Endothelial cell of umbilical vein (primary cell): ENCODE results near the gene SRRM2. TPM values are rescaled to one million over a fixed set of nuclear protein-coding genes. Genes with fewer than 3 reads are reported as not detected.

ENCODE experiments used
- BruUV-seq: library from RNA; stranded (reverse); fragments of 400-500 nt; replicated peaks from 2 replicates; lab custom pipeline; 2021; lab: Mats Ljungman, UMichigan
- CTCF ChIA-PET: fragments of 300-600, 350-600 bp; sonication (Branson Sonifier 250); formaldehyde crosslinking; loops from one replicate; lab custom pipeline; 2021; ENCODE audit warnings: antibody characterized with exemption, inconsistent platforms; lab: Charles Lee
- POLR2A ChIA-PET: fragments of 300-600, 350-600 bp; sonication (Branson Sonifier 250); formaldehyde crosslinking; loops from one replicate; lab custom pipeline; 2021; ENCODE audit warnings: antibody characterized with exemption, inconsistent platforms; lab: Charles Lee
- DNase-seq: peaks from one replicate; pipeline ENCODE4 v3.0.0-alpha.2; 2011; ENCODE audit warnings: low read depth, low spot score
- FAIRE-seq: peaks from 2 replicates; lab custom pipeline; 2011; peaks lifted over from hg19 to GRCh38; lab: Jason Lieb, UNC
- H2AFZ ChIP-seq: 2 replicates; pipeline ENCODE4 v1.6.0; 2012; ENCODE audit warnings: low read depth, low read length, control low read depth, inconsistent platforms
- H3K27ac ChIP-seq: 2 replicates; pipeline ENCODE4 v1.5.1; 2011; ENCODE audit warnings: low read depth, mild to moderate bottlenecking, control low read depth, low read length, moderate library complexity; ENCODE audit not compliant: insufficient read depth
- H3K27me3 ChIP-seq, 2 experiments: 2 replicates each; pipeline versions ENCODE4 v1.6.0 to v1.6.1; 2011; ENCODE audit warnings: low read length in 2 of 2, mixed read lengths in 1 of 2; ENCODE audit not compliant: control insufficient read depth in 2 of 2, insufficient read depth in 2 of 2
- H3K36me3 ChIP-seq, 2 experiments: 2 replicates in 1 of 2; 3 replicates in 1 of 2; pipeline ENCODE4 v1.5.1; 2011; ENCODE audit warnings: low read length in 2 of 2, mild to moderate bottlenecking in 1 of 2, moderate library complexity in 1 of 2; ENCODE audit not compliant: control insufficient read depth in 2 of 2, insufficient read depth in 2 of 2; ENCODE audit errors: extremely low read depth in 1 of 2
- H3K4me1 ChIP-seq: 3 replicates; pipeline ENCODE4 v1.5.1; 2011; ENCODE audit warnings: mild to moderate bottlenecking, low read length; ENCODE audit not compliant: control insufficient read depth, insufficient read depth; ENCODE audit errors: extremely low read depth
- H3K4me2 ChIP-seq: 2 replicates; pipeline ENCODE4 v1.6.1; 2011; ENCODE audit warnings: low read length, control low read depth, mixed read lengths; ENCODE audit not compliant: insufficient read depth
- H3K4me3 ChIP-seq, 3 experiments: fragments of 200-600 bp in 1 of 3; sonication (generic), shearing (Covaris generic) in 1 of 3; replicated peaks in 1 of 3; 2 replicates each; pipeline ENCODE4 v1.5.1; 2011 to 2016; ENCODE audit warnings: control low read depth in 3 of 3, low read length in 3 of 3, mild to moderate bottlenecking in 2 of 3, inconsistent platforms in 1 of 3, low read depth in 1 of 3, moderate library complexity in 1 of 3; ENCODE audit not compliant: insufficient read depth in 1 of 3
- H3K79me2 ChIP-seq: 2 replicates; pipeline ENCODE4 v1.6.0; 2012; ENCODE audit warnings: low read length, inconsistent platforms; ENCODE audit not compliant: control insufficient read depth, insufficient read depth
- H3K9ac ChIP-seq: replicated peaks from 2 replicates; pipeline ENCODE3; 2011; ENCODE audit warnings: low read length, control low read depth; ENCODE audit not compliant: insufficient read depth; ENCODE audit errors: extremely low read depth
- H3K9me1 ChIP-seq: replicated peaks from 3 replicates; pipeline ENCODE4 v1.6.0; 2011; ENCODE audit warnings: mild to moderate bottlenecking, low read length; ENCODE audit not compliant: control insufficient read depth, insufficient read depth; ENCODE audit errors: extremely low read depth
- H3K9me3 ChIP-seq: replicated peaks from 2 replicates; pipeline ENCODE4 v1.5.1; 2012; ENCODE audit warnings: low read length, inconsistent platforms; ENCODE audit not compliant: control insufficient read depth, insufficient read depth
- H4K20me1 ChIP-seq: replicated peaks from 2 replicates; pipeline ENCODE3; 2011; ENCODE audit warnings: mild to moderate bottlenecking, low read length; ENCODE audit not compliant: control insufficient read depth, insufficient read depth; ENCODE audit errors: extremely low read depth
- FOS ChIP-seq: IDR thresholded peaks from 2 replicates; pipeline ENCODE4 v1.6.1; 2011; ENCODE audit warnings: mild to moderate bottlenecking, low read length, moderate library complexity, borderline replicate concordance; ENCODE audit not compliant: insufficient read depth
- JUN ChIP-seq: IDR thresholded peaks from 2 replicates; pipeline ENCODE4 v1.6.1; 2011; ENCODE audit warnings: borderline replicate concordance, low read depth; ENCODE audit not compliant: insufficient read length, insufficient read depth
- MYC ChIP-seq: IDR thresholded peaks from one replicate; pipeline ENCODE4 v1.6.1; 2011; ENCODE audit warnings: mild to moderate bottlenecking, low read depth, low read length
- POLR2A ChIP-seq: IDR thresholded peaks from 2 replicates; pipeline ENCODE4 v1.6.1; 2012; ENCODE audit warnings: low read depth, mild to moderate bottlenecking, control low read depth, low read length
- POLR2AphosphoS5 ChIP-seq: IDR thresholded peaks from 2 replicates; pipeline ENCODE4 v1.6.1; 2012; ENCODE audit warnings: low read depth, mild to moderate bottlenecking, control low read depth, low read length, moderate library complexity; ENCODE audit not compliant: insufficient read depth
- dilution Hi-C: fragments of 300-500 bp; cut with MboI; formaldehyde crosslinking; loops from one replicate; pipeline ENCODE4 v1.15.0; 2019; ENCODE audit warnings: low sequenced_read_pairs; ENCODE audit not compliant: extremely low pct_ligation_motif_present
- intact Hi-C: fragments of 100-400 bp; cut with micrococcal nuclease; formaldehyde crosslinking; loops from one replicate; pipeline ENCODE4 v1.10.0; 2022
- polyA plus RNA-seq, 4 experiments: library from polyadenylated mRNA; depleted of rRNA in 3 of 4; stranded (reverse) in 3 of 4; unstranded in 1 of 4; fragments of >200 nt; gene quantifications; 2 replicates each; pipeline versions ENCODE4 v1.2.1 to v1.2.3, GENCODE V29; 2011 to 2012; ENCODE audit warnings: missing spikeins in 1 of 4
- total RNA-seq: library from RNA; stranded (reverse); gene quantifications from 2 replicates; pipeline ENCODE4 v1.2.3, GENCODE V29; 2021
- TF ChIP-seq, protein P1 (sequence below), 2 donors: IDR thresholded peaks; 1 replicate in 1 of 2; 2 replicates in 1 of 2; pipeline ENCODE4 v1.5.1; 2011; ENCODE audit warnings: low read length in 2 of 2, mild to moderate bottlenecking in 2 of 2, moderate library complexity in 2 of 2, control low read depth in 1 of 2, inconsistent platforms in 1 of 2, low read depth in 1 of 2; ENCODE audit not compliant: insufficient read depth in 1 of 2; ENCODE audit errors: extremely low read depth in 1 of 2

SRRM2 gene
- total and polyA plus RNA-seq, 2 donors (not counting 3 experiments of a cell fraction or from before 2014, with no cell fraction given) = 270 to 483 TPM

DNA sequence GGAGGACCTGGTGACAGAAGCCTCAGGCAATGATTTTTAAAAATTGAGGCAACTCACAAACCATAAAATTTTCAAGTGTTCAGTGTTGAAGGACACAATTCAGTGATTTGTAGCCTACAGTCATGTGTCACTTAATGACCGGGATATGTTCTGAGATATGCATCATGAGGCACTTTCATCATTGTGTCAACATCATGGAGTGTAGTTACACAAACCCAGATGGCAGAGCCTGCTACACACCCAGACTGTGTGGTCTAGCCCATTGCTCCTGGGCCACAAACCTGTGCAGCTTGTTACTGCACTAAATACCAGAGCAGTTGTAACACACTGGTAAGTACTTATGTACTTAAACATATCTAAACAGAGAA, 47.4 kb downstream of the SRRM2 start:
- POLR2A ChIA-PET = no interaction called here
- intact Hi-C loops = no loop called here
- CTCF ChIA-PET = interaction anchor here (0.7 to 1.1 kb wide), 2 partner anchors 9 to 12 kb away, joined by 4 to 5 read pairs; no protein-coding TSS in a partner anchor

More for the DNA sequence above, 47.4 kb downstream of the SRRM2 start:
- no peak overlapping the region for H3K27ac ChIP-seq
- FAIRE-seq = no peak
- peaks cover 5 to 12% of the 10 kb centered on the region in 2 experiments for H3K27me3 ChIP-seq
- no peak overlapping the region for H3K4me3 ChIP-seq
- no peak overlapping the region for H2AFZ ChIP-seq
- H4K20me1 ChIP-seq = no peaks in the 10 kb centered on the region
- no peak overlapping the region for H3K4me2 ChIP-seq
- H3K9me3 ChIP-seq = no peaks in the 10 kb centered on the region
- dilution Hi-C loops = no loop called here
- H3K36me3 ChIP-seq = no peaks in the 10 kb centered on the region
- no peak for DNase-seq
- H3K9ac ChIP-seq = no peak overlapping the region
- no peaks in the 10 kb centered on the region for H3K4me1 ChIP-seq
- H3K9me1 ChIP-seq = no peaks in the 10 kb centered on the region
- no TSS peak for BruUV-seq
- H3K79me2 ChIP-seq = no peaks in the 10 kb centered on the region
- TF ChIP-seq, protein P1, sequence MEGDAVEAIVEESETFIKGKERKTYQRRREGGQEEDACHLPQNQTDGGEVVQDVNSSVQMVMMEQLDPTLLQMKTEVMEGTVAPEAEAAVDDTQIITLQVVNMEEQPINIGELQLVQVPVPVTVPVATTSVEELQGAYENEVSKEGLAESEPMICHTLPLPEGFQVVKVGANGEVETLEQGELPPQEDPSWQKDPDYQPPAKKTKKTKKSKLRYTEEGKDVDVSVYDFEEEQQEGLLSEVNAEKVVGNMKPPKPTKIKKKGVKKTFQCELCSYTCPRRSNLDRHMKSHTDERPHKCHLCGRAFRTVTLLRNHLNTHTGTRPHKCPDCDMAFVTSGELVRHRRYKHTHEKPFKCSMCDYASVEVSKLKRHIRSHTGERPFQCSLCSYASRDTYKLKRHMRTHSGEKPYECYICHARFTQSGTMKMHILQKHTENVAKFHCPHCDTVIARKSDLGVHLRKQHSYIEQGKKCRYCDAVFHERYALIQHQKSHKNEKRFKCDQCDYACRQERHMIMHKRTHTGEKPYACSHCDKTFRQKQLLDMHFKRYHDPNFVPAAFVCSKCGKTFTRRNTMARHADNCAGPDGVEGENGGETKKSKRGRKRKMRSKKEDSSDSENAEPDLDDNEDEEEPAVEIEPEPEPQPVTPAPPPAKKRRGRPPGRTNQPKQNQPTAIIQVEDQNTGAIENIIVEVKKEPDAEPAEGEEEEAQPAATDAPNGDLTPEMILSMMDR (IDR thresholded peaks at IDR 0.05; ENCODE audit: extremely low read depth in 1 of 2, insufficient read depth in 1 of 2, low read depth in 1 of 2, low read length in 2 of 2) = no peak
- TF ChIP-seq POLR2AphosphoS5 = no peak
- TF ChIP-seq MYC = no peak
- TF ChIP-seq POLR2A = no peak
- TF ChIP-seq JUN = no peak
- TF ChIP-seq FOS = no peak
